GM21528 (cell line): ENCODE results near the gene TRIM56.
"Not testable (repeated sequence)": the region's sequence is repeated elsewhere in the genome, so short reads cannot be mapped to it uniquely, and the experiment has no call there.

Experiments
- ATAC-seq: cut with Tn5 transposase; IDR thresholded peaks from one replicate; pipeline ENCODE4 v1.9.1; 2021; ENCODE audit warnings: mild to moderate bottlenecking, moderate library complexity; ENCODE audit not compliant: unreplicated experiment, low FRiP score

The TRIM56 gene

DNA sequence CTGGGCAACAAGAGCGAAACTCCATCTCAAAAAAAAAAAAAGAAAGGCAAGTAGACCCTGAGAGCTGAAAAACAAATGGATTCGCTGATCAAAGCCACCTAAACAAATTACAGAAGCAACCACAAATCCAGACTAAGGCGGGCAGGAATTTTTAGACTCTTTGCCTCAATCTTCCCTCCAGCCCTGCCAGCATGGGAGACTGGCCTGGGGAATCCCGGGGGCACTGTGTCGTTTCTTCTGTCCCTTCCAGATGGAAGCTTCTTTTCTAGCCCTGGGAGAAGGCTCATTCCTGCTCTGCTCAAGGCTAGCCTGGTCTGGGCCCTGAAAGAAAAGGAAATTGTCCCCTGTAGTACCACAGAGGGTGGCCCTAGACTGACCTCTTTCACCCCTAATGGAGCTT is 26.0 kb downstream of the TRIM56 start:
- no peak for ATAC-seq

DNA sequence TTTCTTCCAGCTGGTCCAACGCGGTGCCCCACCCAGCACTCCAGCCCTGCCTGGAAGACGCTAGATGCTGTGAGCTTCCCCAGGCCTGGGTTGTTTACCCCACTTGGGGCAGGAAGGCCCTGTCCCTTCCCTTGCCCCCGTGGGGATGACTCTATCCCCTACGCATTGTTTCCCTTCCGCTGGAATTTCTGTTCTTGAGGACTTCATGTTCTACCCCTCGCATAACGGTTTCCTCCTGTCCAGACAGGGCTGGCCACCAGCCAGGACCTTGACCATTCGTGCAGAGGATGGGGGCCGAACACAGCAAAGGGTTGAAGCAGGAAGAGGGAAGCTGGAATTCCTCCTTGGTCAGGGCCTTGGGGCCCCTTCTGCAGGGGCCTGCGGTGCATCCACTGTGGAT is 27.0 kb downstream of the TRIM56 start:
- ATAC-seq = no peak

DNA sequence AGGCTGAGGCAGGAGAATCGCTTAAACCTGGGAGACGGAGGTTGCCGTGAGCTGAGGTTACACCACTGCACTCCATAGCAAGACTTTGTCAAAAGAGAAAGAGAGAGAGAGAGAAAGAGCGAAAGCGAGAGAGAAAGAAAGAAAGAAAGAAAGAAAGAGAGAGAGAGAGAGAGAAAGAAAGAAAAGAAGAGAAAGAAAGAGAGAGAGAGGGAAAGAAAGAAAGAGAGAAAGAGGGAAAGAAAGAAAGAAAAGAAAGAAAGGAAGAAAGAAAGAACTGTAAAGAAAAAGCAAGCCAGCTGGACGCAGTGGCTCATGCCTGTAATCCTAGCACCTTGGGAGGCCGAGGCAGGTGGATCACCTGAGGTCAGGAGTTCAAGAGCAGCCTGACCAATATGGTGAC is 27.9 kb downstream of the TRIM56 start:
- ATAC-seq = not testable (repeated sequence)

DNA sequence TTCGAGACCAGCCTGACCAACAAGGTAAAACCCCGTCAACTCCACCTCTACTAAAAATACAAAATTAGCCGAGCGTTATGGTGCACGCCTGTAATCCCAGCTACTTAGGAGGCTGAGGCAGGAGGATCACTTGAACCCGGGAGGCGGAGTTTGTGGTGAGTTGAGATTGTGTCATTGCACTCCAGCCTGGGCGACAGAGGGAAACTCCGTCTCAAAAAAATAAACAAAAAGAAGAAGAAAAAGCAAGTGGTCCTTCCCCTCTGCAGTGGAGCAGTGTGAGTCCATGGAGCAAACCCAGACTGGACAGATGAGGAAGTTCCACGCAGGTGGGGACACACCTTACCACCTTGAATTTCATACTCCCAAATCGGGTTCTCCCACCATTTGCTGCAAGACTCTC is 28.6 kb downstream of the TRIM56 start:
- ATAC-seq = no peak

DNA sequence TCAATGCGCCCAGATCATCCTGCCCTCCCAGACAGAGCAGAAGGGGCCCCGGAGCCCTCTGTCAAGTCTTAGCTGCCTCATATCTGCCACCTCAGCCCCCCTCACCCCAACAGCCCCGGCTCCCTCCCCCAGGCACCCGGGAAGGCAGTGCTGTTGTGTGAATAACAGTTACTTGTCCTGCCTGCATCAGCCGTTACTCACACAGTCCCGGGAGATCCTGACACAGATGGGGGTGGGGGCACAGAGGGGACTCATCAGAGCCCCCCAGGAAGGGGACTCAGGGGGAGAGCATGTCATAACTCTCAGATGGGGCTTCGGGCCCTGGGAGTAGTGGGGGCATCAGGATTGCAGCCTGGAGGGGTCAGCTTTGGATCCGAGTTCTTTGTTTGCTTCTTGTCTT is 29.2 kb downstream of the TRIM56 start:
- ATAC-seq = no peak

DNA sequence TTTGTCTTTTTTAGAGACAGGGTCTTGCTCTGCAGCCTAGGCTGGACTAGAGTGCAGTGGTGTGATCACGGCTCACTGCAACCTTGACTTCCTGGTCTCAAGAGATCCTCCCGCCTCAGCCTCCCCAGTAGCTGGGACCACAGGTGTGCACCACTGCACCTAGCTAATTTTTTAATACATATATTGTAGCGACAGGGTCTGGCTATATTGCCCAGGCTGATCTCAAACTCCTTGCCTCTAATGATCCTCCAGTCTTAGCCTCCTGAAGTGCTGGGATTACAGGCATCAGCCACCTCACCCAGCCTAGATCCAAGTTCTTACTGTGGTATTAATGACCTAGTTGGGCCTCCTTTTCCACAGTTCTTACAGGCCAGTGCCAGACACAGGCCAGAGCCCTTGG is 29.9 kb downstream of the TRIM56 start:
- no peak for ATAC-seq

DNA sequence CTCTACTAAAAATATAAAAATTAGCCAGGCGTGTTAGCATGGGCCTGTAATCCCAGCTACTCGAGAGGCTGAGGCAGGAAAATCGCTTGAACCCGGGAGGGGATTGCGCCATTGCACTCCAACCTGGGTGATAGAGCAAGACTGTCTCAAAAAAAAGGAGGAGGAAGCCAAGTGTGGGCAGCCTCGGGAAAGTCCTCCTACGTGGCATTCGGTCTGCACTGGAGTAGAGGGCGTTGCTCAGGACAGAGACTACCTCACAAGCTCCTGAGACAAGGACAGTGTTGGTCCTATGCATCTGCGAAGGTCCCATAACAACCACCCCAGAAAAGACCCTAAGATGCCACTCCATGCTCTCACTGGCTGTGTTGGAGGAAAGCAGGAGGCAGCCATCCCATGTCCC is 31.6 kb downstream of the TRIM56 start:
- no peak for ATAC-seq

DNA sequence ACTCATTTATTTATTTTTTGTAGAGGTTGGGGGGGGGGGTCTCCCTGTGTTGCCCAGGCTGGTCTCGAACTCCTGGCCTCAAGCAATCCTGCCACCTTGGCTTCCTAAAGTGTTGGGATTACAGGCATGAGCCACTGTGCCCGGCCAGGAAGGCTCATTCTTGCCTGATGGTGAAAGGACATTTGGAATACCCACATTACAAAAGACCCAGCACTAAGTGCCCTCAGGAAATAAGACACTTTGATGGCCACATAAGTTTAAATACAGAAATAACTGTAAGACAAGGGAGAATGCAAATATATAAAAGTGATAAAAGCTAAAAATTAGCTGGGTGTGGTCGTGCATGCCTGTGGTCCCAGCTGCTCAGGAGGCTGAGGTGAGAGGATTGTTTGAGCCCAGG is 33.6 kb downstream of the TRIM56 start:
- ATAC-seq = no peak

DNA sequence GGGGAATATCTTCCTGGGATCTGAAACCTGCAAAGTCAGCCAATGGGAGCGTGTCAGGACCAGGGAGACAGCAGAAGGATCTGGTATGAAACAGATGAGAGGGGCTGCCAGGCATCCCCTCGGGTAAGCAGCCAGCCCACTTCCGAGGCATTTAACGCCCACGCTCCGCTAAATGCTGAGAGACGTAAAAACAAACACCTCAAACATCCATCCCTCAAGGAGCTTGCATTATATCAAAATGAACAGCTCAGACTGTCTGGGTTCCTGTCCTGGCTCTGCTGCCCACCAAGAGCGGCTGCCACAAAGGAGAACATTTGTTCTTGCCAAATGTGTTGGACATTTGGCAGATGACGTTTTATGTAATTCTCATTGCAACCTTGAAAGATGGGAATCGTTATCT is 34.6 kb downstream of the TRIM56 start:
- ATAC-seq = no peak

DNA sequence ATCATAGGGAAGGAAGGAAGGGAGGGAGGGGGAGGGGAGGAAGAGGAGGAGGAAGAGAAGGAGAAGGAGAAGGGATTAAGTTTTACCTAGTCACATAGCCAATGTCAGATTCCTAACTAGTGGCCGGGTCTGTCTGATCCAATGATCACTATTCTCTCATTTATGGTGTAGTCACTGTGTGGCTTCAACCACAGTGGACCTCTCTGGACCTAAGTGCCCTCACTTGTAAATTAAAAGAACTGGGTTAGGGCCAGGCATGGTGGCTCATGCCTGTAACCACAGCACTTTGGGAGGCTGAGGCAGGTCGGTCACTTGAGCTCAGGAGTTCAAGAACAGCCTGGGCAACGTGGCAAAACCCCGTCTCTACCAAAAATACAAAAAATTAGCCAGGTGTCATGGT is 35.0 kb downstream of the TRIM56 start:
- no peak for ATAC-seq

DNA sequence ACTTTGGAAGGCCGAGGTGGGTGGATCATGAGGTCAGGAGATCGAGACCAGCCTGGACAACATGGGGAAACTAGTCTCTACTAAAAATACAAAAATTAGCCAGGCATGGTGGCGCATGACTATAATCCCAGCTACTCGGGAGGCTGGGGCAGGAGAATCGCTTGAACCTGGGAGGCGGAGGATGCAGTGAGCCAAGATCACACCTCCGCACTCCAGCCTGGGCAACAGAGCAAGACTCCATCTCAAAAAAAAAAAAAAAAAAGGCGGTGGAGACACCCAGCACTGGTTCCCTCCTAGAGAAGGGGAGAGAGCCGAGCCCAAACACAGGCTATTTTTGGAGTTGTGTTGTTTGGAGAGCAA is 36.3 kb downstream of the TRIM56 start:
- not testable (repeated sequence) for ATAC-seq

DNA sequence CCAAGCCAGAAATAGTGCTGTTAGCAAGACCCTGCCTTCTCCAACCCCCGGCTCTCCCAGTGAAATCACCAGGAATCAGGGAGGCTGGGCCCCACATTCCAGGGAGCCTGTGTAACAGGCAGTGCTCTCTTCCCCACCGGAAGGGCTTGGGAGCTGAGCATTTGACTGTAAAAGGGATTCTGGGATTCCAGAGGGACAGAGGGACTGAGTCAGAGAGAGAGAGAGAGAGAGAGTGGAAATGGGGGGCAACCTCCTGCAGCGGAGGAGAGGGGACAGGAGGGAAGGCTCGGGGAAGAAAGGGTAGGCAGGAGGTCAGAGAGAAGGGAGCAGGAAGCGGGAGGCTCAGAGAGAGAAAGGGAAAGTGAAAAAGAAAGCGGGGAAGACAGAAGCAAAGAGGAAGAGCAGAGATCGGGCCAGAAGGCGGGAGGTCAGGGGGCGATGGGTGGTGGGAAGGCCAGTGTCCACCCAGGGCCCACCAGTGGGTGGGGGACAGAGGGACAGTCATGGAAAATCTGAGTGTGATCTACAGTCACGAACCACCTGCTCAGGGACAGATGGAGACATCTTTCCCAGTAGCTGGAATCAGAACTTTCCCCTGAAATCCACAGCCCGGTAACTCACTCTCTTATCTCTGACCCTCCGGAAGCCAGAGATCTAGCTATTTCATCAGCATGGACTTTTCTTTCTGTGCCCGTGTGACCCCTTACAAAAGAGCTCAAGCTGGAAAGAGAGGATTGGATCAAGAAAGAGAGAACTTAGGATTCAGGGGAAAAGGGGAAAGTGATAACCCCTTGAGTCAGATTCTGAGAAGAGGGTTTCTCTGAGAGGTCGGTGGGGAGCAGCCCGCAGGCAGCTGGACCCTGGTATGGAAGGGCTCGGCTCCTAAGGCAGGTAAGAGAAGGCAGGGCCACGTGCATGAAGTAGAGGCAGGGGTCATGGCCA is 37.0 kb downstream of the TRIM56 start:
- ATAC-seq = no peak

DNA sequence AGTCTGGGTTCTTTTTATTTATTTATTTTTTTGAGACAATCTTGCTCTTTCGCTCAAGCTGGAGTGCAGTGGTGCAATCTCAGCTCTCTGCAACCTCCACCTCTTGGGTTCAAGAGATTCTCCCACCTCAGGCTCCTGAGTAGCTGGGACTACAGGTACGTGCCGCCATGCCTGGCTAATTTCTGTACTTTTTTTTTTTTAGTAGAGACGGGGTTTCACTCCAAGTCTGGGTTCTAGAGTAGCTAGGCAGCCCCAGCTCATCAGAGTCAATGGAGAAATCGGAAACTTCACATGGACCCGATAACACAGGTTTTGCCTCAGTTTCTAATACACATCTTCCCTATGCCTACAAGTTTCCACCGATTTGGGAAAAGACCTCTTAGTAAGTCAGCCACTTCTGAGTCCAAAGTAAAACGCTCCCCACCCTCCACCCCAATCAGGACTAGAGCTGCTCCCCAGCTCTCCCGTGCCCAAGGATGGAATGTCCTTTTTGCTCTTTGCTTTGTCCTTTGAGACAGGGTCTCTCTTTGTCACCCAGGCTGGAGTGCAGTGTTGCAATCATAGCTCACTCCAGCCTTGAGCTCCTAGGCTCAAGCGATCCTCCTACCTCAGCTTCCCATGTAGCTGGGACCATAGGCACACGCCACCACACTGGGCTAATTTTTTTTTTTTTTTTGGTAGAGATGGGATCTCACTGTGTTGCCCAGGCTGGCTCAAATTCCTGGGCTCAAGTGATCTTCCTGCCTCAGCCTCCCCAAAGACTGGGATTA is 37.8 kb downstream of the TRIM56 start:
- ATAC-seq = no peak

DNA sequence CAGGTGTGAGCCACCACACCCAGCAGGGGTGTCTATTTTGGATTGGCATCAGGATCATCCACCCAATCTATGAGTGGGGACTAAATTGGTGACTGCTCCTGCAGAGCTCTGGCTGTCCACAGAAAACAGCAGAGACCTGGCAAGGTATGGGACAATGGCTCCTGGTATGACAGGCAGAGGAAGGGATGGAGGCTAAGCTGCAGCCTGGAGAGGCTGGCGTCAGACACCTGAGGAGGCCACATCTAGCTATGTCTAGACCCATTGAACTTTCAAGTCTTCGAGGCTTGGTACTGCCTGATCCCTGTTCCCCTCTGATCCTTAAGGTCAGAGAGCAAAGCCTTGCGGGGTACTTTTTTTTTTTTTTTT is 38.4 kb downstream of the TRIM56 start:
- ATAC-seq = no peak

DNA sequence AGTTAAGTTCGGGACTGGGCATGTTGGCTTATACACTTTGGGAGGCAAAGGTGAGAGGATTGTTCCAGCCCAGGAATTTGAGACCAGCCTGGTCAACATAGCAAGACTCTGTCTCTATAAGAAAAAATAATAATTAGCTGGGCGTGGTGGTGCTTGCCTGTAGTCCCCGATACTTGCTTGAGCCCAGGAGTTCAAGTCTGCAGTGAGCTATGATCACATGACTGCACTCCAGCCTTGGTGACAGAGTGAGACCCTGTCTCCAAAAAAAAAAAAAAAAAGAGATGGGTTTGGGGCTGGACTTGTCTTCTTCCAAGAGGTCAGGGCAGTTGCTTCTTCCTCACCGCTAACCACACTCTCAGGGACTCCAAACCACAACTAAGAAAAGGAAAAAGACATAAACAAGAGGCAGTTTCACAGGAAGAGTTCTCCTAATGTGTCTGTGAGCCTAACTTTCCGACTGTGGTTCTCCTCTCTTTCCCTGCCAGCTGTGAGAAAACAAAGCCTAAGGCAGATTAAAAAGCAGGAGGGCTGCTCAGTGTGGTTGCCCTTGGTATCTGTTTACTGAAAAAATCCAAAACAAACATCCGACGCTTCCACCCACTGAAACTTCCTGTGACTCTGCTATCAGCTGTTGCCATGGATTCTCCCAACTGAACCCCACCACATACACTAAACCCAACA is 39.2 kb downstream of the TRIM56 start:
- no peak for ATAC-seq

DNA sequence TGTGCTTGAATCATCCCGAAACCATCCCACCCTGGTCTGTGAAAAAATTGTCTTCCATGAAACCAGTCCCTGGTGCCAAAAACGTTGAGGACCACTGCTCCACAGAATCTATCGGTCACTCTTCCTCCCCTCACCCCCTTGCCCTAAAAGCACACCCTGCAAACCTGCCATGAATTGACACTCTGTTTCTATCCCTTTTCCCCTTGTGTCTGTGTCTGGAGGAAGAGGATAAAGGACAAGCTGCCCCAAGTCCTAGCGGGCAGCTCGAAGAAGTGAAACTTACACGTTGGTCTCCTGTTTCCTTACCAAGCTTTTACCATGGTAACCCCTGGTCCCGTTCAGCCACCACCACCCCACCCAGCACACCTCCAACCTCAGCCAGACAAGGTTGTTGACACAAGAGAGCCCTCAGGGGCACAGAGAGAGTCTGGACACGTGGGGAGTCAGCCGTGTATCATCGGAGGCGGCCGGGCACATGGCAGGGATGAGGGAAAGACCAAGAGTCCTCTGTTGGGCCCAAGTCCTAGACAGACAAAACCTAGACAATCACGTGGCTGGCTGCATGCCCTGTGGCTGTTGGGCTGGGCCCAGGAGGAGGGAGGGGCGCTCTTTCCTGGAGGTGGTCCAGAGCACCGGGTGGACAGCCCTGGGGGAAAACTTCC is 40.8 kb downstream of the TRIM56 start:
- ATAC-seq = no peak

DNA sequence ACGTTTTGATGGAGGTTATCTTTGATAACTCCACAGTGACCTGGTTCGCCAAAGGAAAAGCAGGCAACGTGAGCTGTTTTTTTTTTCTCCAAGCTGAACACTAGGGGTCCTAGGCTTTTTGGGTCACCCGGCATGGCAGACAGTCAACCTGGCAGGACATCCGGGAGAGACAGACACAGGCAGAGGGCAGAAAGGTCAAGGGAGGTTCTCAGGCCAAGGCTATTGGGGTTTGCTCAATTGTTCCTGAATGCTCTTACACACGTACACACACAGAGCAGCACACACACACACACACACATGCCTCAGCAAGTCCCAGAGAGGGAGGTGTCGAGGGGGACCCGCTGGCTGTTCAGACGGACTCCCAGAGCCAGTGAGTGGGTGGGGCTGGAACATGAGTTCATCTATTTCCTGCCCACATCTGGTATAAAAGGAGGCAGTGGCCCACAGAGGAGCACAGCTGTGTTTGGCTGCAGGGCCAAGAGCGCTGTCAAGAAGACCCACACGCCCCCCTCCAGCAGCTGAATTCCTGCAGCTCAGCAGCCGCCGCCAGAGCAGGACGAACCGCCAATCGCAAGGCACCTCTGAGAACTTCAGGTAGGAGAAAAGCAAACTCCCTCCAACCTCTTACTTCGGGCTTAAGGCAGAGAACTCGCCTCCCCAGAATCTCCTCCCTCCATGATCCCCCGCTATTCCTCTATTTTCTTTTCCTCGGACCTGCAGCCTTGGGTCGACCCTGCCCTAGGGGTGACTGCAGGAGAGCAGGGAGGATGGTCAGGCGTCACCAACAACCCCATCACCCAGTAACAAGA is 41.6 kb downstream of the TRIM56 start, which contains the start of gene SERPINE1:
TSS of gene SERPINE1 (plus strand) at position 454 of the 809 bp plus-strand sequence. CDS start 1,290 bp downstream, outside the sequence.
- no peak for ATAC-seq

DNA sequence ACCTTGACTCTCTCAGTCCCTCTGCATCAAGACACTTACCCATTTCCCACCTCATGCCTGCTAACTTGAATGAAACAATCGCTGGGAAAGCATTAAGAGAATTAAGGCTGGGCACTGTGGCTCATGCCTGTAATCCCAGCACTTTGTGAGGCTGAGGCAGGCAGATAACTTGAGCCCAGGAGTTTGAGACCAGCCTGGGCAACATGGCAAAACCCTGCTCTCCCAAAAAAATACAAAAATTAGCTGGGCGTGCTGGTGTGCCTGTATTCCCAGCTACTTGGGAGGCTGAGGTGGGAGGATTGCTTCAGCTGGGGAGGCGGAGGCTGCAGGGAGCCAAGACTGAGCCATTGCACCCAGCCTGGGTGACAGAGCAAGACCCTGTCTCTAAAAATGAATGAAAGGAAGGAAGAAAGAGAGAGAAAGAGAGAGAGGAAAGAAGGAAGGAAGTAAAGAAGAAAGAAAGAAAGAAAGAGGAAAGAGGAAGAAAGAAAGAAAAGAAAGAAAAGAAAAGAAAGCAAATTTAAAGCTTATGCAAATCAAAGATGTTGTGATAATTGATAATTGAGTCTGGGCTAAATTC is 42.3 kb downstream of the TRIM56 start:
- ATAC-seq = no peak

DNA sequence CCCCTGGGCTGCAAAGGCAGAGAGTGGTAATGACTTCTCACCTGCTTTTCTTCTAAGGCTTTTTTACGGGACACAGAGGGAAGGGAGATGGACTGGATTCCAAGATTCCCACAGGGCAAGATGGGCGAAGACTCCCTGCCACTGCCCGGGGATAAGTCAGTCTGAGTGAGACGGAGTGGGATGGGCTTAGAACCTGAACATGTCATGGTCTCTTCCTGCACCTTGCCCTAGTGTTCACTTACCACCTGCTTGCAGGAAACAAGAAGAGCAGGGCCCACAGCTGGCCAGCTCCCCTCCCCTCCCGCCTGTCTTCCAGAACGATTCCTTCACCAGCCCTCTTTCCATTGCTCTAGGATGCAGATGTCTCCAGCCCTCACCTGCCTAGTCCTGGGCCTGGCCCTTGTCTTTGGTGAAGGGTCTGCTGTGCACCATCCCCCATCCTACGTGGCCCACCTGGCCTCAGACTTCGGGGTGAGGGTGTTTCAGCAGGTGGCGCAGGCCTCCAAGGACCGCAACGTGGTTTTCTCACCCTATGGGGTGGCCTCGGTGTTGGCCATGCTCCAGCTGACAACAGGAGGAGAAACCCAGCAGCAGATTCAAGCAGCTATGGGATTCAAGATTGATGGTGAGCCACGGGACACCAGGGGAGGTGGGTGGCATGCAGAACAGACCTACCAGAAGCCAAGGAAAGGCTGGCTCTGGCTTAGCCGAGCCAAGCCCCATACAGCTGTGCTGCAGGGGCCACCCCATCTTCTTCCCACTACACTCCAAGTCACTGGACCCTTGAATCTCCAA is 43.0 kb downstream of the TRIM56 start:
- no peak for ATAC-seq
